GM18858 (cell line): ENCODE data around the gene MCOLN3.

ENCODE experiments used
- ATAC-seq: cut with Tn5 transposase; IDR thresholded peaks from one replicate; pipeline ENCODE4 v1.9.1; 2021; ENCODE audit not compliant: unreplicated experiment

The MCOLN3 gene, protein sequence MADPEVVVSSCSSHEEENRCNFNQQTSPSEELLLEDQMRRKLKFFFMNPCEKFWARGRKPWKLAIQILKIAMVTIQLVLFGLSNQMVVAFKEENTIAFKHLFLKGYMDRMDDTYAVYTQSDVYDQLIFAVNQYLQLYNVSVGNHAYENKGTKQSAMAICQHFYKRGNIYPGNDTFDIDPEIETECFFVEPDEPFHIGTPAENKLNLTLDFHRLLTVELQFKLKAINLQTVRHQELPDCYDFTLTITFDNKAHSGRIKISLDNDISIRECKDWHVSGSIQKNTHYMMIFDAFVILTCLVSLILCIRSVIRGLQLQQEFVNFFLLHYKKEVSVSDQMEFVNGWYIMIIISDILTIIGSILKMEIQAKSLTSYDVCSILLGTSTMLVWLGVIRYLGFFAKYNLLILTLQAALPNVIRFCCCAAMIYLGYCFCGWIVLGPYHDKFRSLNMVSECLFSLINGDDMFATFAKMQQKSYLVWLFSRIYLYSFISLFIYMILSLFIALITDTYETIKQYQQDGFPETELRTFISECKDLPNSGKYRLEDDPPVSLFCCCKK

DNA sequence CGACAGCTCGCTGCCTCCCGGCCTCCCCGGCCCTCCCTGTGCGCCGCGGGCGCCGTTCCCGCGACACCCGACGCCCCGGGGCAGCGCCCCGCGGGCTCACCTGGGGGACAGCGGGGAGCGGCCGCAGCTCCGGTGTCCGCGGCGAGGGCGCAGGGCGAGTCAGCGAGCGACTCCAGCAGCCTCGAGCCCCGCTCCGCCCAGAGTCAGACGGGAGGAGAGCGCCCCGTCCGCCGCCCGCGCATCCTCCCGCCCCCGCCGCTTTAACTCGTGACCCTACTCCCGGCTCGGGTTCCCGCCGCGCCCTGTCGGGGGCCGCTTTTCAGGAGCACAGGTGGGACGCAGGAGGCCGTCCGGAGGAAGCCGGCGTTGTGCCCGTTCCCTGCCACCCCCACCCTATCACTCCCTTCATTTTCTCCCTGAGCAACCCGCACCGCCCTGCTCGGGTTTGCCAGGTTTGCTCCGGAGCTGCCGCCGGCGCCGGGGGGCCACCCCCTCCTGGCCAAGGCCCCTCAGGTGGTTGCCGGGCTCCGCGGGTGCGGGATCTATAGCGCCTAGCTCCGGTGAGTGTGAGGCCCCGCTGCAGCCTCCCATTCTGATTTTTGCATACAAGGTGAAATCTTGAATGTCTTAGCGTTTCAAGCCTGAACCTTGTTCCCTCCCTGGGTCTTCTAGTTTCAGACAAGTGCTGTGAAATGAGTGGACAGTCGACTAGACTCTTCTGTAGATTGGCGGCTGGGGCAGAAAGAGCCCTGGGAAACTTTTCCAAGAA is at the start of gene MCOLN3:
TSS of gene MCOLN3 (minus strand) at position 205 of the 769 bp plus-strand sequence. CDS start 3,140 bp downstream, outside the sequence.
- peak; percentile 48 for ATAC-seq

- ATAC-seq = no peak
Measured at GRCh38 chr1:85093644-85094043, 45.3 kb upstream of the MCOLN3 start.

DNA sequence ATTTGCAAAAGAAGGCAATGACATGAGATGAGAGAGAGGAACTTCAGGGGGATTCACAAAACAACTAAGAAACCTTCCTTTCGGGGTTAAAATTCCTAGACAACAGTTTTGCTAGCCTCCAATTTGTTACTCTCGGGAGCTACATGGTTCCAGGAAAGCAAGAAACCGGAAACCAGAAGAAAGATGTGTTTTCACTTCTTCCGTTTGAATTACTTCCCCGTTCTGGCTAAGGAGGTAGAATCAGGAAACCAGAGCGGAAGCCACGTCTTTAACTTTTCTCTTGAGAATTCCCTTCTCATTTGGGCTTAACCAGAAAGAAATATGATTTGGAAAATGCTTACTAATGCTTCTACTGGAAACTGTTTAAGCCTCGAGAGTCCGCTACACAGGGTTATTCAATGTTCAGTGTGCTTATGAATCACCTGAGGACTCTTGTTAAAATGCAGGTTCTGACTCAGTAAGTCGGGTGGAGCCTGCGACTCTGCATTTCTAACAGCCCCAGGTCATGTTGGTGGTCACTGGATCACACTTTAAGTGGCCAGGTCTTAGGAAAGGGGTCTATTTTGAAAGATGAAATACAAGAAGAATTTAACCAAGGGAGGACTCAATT is 43.5 kb upstream of the MCOLN3 start:
- no peak for ATAC-seq

DNA sequence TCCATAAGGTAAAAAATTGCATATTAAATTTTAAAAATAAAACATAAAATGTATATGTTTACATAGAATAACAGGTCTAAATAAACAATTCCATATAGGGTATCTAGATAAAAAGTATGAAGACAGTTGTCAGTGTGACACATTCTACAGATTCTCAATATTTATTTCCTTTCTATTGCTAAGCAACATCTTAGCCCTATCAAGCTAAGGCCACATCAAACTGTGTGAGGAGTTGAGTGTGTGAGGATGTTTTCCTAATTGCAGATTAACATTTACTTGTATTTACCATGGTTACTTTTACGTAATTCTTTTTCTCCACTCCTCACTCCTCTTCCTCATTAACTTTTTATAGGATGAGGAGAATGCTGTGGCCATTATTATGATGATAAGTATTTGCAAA is 41.9 kb upstream of the MCOLN3 start:
- no peak for ATAC-seq

- no peak for ATAC-seq
Measured at GRCh38 chr1:85089203-85089602, 40.9 kb upstream of the MCOLN3 start.

GRCh38 chr1:85088408-85088784 is 40.1 kb upstream of the MCOLN3 start:
- ATAC-seq = no peak

DNA sequence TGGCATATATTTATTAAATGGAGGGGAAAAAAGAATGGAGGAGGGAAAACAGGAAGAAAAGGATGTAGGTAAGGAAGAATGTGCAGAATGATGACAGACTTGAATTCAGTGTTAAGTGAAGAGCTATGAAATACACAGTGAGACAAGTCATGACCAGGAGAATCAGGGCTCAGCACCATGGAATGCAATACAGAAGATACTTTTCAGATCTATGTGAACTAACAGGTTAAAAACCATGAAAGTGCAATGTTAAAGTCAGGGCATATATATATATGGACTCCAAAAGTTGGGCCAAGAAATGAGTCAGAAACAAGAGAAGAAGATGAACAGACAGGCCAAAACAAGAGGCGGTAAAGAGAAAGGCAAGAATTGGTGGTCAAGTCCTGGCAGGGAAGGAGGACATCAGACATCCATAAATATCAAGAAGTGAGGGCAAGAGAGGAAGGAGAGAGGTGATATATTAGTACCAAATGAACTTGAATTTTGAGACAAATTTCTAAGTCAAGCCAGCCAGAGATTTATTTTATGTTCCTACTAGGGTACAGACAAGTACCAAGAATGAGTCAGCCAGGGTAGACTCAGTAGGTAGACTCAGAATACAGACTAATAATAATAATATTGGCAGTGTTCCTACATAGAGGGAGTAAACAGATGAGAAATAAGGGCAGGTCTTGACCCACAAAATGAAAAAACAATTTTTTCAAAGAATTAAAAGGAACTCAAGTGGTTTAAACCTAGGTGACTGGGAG is 39.5 kb upstream of the MCOLN3 start:
- no peak for ATAC-seq

DNA sequence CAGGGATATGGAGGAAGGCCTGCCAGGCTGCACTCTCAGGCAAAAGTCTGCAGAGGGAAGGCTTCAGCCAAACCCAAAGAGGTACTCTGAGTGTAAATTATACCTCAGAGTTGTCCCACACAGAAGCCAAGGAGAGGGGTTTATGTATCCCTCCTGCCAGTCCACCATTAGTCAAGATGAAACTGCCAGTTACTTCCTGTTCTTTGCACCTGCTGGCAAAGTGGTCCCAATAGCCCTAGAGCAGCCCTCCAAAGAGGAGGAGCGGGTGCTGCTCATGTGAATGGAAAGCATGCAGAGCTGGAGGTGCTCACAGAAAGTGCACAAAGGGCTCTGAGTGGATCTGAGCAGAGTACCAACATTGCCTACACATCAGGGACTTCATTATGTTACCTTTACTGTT is 37.1 kb upstream of the MCOLN3 start:
- ATAC-seq = no peak

- peak; percentile 51 for ATAC-seq
Measured at GRCh38 chr1:85078903-85079302, 30.6 kb upstream of the MCOLN3 start.

DNA sequence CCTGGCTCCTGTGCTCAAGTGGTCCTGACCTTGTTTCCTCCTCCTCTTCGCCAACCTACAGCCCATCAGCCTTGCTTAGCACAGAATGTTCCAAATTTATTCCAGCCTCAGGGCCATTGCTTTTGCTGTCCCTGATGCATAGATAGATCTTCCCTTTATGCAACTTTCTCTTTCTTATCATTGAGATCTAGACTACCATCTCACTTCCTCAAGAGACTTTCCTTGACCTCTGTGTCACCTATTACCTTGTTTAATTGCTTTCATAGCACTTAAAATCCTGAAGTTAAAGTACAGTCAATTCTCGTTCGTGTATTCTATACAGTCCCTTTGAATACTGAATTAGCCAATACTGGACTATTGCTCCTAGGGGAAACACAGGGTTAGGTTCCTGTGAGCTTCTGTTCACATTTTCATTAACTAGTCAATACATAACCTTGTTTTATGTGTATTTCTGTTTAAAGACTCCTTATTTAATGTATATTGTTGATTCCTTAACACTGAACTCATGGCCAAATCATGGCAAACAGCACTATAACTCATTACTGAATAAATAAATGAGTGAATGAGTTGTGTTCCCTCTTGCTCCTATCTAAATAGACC is 26.2 kb upstream of the MCOLN3 start:
- ATAC-seq = no peak

GRCh38 chr1:85070972-85071492 is 22.7 kb upstream of the MCOLN3 start:
- ATAC-seq = no peak

GRCh38 chr1:85068846-85069245 is 20.5 kb upstream of the MCOLN3 start:
- ATAC-seq = no peak

DNA sequence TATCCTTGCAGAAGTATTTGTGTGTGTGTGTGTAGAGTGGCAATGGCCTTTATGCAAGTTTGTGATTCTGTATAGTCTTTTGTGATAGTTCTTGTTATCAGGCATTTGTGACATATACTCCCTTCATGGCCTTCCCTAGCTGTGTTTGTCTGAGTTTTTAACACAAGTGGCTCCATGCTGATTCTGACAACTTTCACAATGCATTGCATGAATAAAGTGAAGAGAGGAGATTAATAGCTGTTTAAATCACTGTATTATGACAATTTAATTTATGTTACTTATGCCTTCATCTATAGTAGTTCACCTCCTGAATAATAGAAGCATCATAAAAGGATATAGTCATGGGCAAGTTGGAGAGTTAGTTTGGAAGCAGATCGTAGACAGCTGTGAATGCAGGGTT is 17.2 kb upstream of the MCOLN3 start:
- ATAC-seq = no peak

- ATAC-seq = no peak
Measured at GRCh38 chr1:85062425-85063026, 14.2 kb upstream of the MCOLN3 start.

- peak; percentile 99 for ATAC-seq
Measured at GRCh38 chr1:85061711-85062424, 13.6 kb upstream of the MCOLN3 start.

DNA sequence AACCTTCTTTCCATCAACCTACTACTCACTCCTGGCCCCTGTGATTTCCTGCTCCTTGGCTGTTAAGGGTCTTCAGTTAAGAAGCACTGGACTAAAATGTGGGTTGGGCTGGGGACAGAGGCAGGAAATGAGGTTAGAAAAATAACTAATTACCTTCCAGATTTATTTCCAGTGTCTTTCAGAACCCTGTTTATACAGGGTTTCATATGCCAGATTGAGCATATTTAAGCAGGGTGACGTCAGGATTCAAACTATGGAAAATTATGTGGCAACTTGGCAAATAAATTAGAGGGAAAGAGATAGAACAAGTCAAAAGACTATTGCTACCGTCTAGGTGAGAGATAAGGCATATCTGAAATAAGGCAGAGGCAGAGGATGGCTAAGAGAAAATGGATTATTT is 11.7 kb upstream of the MCOLN3 start:
- ATAC-seq = no peak

- no peak for ATAC-seq
Measured at GRCh38 chr1:85059563-85059962, 11.3 kb upstream of the MCOLN3 start.

- ATAC-seq = no peak
Measured at GRCh38 chr1:85058786-85059185, 10.5 kb upstream of the MCOLN3 start.

DNA sequence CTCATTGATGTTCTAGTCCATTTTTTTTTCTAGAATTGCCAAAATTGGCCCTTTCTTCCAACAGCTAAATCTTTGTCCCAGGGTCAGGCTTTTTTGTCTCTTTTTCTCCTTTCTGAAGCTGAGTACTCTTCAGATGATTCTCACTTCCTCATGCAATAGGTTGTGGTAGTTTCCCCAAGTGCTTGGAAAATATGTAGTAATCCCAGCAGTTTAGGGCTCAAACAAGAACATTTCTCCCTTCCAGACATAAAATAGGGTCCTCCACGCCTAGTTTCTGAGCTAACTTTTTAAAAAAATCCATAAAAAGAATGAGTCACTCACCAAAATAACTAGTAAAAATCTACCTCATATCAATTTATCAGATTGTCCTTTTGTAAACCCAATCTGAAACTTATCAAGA is 10.0 kb upstream of the MCOLN3 start:
- ATAC-seq = no peak
